Measurements from ENCODE around the gene BEND6.

DNA sequence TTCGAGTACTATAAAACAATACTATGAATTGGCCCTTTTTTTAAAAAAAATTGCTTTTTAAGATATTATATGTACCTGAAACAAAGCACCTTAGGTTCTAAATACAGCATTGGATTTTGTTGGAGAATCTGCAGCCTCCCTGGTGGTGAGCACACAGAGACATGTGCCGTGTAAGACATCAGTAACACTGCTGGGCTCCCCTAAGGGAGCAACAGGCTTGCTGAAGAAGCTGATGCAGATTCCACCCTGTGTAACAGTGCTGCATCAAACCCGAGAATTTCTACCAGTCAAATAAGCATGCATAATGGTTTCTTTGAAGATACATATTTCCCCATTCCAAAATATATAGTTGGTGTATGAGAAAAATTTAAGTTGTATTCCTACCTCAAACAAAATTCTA is 108.9 kb downstream of the BEND6 start:
- TF ChIP-seq EZH2 (IDR thresholded peaks at IDR 0.05; ENCODE audit: borderline replicate concordance, insufficient read depth, low read length, poor library complexity, severe bottlenecking) = no peak
- TF ChIP-seq POLR2AphosphoS5 (IDR thresholded peaks at IDR 0.05) = no peak
- TF ChIP-seq, protein P1, sequence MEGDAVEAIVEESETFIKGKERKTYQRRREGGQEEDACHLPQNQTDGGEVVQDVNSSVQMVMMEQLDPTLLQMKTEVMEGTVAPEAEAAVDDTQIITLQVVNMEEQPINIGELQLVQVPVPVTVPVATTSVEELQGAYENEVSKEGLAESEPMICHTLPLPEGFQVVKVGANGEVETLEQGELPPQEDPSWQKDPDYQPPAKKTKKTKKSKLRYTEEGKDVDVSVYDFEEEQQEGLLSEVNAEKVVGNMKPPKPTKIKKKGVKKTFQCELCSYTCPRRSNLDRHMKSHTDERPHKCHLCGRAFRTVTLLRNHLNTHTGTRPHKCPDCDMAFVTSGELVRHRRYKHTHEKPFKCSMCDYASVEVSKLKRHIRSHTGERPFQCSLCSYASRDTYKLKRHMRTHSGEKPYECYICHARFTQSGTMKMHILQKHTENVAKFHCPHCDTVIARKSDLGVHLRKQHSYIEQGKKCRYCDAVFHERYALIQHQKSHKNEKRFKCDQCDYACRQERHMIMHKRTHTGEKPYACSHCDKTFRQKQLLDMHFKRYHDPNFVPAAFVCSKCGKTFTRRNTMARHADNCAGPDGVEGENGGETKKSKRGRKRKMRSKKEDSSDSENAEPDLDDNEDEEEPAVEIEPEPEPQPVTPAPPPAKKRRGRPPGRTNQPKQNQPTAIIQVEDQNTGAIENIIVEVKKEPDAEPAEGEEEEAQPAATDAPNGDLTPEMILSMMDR (IDR thresholded peaks at IDR 0.05; ENCODE audit: poor library complexity, severe bottlenecking) = no peak
- TF ChIP-seq, protein P2, sequence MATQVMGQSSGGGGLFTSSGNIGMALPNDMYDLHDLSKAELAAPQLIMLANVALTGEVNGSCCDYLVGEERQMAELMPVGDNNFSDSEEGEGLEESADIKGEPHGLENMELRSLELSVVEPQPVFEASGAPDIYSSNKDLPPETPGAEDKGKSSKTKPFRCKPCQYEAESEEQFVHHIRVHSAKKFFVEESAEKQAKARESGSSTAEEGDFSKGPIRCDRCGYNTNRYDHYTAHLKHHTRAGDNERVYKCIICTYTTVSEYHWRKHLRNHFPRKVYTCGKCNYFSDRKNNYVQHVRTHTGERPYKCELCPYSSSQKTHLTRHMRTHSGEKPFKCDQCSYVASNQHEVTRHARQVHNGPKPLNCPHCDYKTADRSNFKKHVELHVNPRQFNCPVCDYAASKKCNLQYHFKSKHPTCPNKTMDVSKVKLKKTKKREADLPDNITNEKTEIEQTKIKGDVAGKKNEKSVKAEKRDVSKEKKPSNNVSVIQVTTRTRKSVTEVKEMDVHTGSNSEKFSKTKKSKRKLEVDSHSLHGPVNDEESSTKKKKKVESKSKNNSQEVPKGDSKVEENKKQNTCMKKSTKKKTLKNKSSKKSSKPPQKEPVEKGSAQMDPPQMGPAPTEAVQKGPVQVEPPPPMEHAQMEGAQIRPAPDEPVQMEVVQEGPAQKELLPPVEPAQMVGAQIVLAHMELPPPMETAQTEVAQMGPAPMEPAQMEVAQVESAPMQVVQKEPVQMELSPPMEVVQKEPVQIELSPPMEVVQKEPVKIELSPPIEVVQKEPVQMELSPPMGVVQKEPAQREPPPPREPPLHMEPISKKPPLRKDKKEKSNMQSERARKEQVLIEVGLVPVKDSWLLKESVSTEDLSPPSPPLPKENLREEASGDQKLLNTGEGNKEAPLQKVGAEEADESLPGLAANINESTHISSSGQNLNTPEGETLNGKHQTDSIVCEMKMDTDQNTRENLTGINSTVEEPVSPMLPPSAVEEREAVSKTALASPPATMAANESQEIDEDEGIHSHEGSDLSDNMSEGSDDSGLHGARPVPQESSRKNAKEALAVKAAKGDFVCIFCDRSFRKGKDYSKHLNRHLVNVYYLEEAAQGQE (IDR thresholded peaks at IDR 0.05; ENCODE audit: borderline replicate concordance) = no peak
- no peak for TF ChIP-seq SMC3 (conservative IDR thresholded peaks at IDR 0.05; ENCODE audit: poor library complexity)
- no peak for TF ChIP-seq TAF1 (IDR thresholded peaks at IDR 0.05; ENCODE audit: low read depth)
- TF ChIP-seq EP300 (conservative IDR thresholded peaks at IDR 0.05; ENCODE audit: poor library complexity, severe bottlenecking) = no peak

Measured in neural cell (in vitro differentiated cells).